ENCODE data around the gene ISCU.

Gene ISCU

DNA sequence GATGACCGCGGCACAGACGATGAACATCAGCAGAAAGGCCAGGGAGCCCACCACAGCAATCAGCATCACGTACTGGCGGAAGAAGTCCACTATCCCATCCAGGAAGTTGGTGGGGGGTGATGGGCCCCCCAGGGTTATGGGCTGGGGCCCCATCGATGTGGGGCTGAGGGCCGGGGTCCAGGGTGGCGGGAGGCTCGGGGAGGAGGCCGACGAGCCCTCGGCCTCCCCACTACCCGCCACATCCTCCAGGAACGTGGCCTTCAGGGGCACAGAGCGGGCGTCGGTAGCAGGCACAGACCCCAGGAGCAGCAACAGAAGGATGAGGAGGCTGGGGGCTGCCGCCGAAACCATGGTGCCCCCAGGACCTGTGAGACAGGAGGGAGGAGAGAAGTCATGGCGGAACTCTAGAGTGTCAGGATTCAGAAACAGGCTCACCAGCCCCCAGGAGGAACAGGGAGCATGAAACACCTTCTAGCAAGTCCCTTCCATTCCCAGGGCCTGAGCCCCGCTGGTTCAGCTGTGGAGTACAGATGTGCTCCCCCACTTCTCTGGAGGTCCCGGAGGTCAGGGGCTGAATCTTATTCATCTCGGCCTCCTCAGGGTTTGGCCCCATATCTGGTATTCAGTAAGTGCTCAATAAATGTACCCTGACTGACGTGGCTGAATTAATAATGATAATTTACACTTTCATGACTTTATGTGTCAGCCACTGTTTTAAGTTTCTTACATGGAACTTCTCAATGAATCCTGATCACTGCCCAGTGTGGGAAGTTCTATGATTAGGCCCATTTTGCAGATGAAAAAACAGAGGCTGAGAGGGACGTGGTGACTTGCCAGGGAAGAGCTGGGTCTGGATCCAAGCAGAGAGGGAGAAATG is 29.9 kb downstream of the ISCU start:
- Histone ChIP-seq H3K79me2 (ENCODE audit: control insufficient read depth, low read length) (no peaks in the 10 kb centered on the region), H3K4me3 (ENCODE audit: low read length) (no peak overlapping the region), H4K20me1 (ENCODE audit: control insufficient read depth, insufficient read depth, low read depth, low read length) (no peaks in the 10 kb centered on the region), H3K36me3 (ENCODE audit: control insufficient read depth, low read length) (no peaks in the 10 kb centered on the region), H3K27me3 (ENCODE audit: control insufficient read depth, low read length) (no peaks in the 10 kb centered on the region; the same call in 1 of the 2 replicates), H3F3A (ENCODE audit: control insufficient read depth, insufficient read depth) (no peaks in the 10 kb centered on the region), H3K9me2 (replicated peaks; ENCODE audit: control insufficient read depth, low read length) (no peaks in the 10 kb centered on the region), H3K9me3 (ENCODE audit: control insufficient read depth, insufficient read depth, low read length) (no peaks in the 10 kb centered on the region), H3K27ac (ENCODE audit: low read depth, low read length) (no peak overlapping the region), H3K4me2 (ENCODE audit: low read length) (no peak overlapping the region), H3K4me1 (ENCODE audit: control insufficient read depth, low read length) (no peaks in the 10 kb centered on the region)
- TF ChIP-seq CTCF (IDR thresholded peaks at IDR 0.05; ENCODE audit: low read depth, low read length, poor library complexity, severe bottlenecking) = no peak
- TF ChIP-seq EZH2phosphoT487 (IDR thresholded peaks at IDR 0.05; ENCODE audit: borderline replicate concordance, low read length) = no peak

GRCh38 chr12:108594323-108594903 is 32.0 kb downstream of the ISCU start:
- no peak overlapping the region for H3K4me3 ChIP-seq (ENCODE audit: low read length)
- no peaks in the 10 kb centered on the region for H3F3A ChIP-seq (ENCODE audit: control insufficient read depth, insufficient read depth)
- no peaks in the 10 kb centered on the region for H3K9me2 ChIP-seq (replicated peaks; ENCODE audit: control insufficient read depth, low read length)
- no peaks in the 10 kb centered on the region for H4K20me1 ChIP-seq (ENCODE audit: control insufficient read depth, insufficient read depth, low read depth, low read length)
- no peaks in the 10 kb centered on the region for H3K79me2 ChIP-seq (ENCODE audit: control insufficient read depth, low read length)
- H3K4me2 ChIP-seq (ENCODE audit: low read length) = no peak overlapping the region
- H3K4me1 ChIP-seq (ENCODE audit: control insufficient read depth, low read length) = no peaks in the 10 kb centered on the region
- H3K27ac ChIP-seq (ENCODE audit: low read depth, low read length) = no peak overlapping the region
- no peak for TF ChIP-seq EZH2phosphoT487 (IDR thresholded peaks at IDR 0.05; ENCODE audit: borderline replicate concordance, low read length)
- no peak for TF ChIP-seq CTCF (IDR thresholded peaks at IDR 0.05; ENCODE audit: low read depth, low read length, poor library complexity, severe bottlenecking)
- H3K27me3 ChIP-seq (ENCODE audit: control insufficient read depth, low read length) = no peaks in the 10 kb centered on the region; the same call in 1 of the 2 replicates
- no peaks in the 10 kb centered on the region for H3K36me3 ChIP-seq (ENCODE audit: control insufficient read depth, low read length)
- no peaks in the 10 kb centered on the region for H3K9me3 ChIP-seq (ENCODE audit: control insufficient read depth, insufficient read depth, low read length)

DNA sequence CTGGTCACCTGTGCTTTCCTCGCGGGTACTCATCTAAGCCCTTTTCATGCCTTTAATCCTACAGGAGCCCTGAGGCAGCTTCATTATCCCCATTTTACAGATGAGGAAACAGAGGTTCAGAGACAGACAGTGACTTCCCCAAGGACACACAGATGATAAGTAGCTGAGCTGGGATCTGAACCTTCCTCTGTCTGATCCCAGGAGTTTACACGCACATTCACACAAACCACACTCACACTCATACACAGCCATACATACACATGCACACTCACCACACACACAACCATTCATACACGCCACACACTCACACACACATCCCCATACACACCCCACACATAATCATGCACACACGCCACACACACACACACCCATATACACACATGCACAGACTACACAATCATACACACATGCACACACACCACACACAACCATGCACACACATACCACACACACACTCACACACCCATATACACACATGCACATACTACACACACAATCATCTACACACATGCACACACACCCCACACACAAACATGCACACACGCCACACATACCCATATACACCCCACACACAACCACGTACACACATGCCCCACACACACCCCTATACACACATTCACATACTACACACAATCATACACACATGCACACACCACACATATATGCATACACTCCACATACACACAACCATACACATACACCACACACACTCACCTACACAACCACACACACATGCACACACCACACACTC is 32.7 kb downstream of the ISCU start:
- Histone ChIP-seq H3K36me3 (ENCODE audit: control insufficient read depth, low read length) (no peaks in the 10 kb centered on the region), H3K4me2 (ENCODE audit: low read length) (no peak overlapping the region), H3F3A (ENCODE audit: control insufficient read depth, insufficient read depth) (no peaks in the 10 kb centered on the region), H3K4me1 (ENCODE audit: control insufficient read depth, low read length) (no peaks in the 10 kb centered on the region), H3K4me3 (ENCODE audit: low read length) (no peak overlapping the region), H4K20me1 (ENCODE audit: control insufficient read depth, insufficient read depth, low read depth, low read length) (no peaks in the 10 kb centered on the region), H3K79me2 (ENCODE audit: control insufficient read depth, low read length) (no peaks in the 10 kb centered on the region), H3K9me3 (ENCODE audit: control insufficient read depth, insufficient read depth, low read length) (no peaks in the 10 kb centered on the region), H3K27me3 (ENCODE audit: control insufficient read depth, low read length) (no peaks in the 10 kb centered on the region), H3K27ac (ENCODE audit: low read depth, low read length) (no peak overlapping the region), H3K9me2 (replicated peaks; ENCODE audit: control insufficient read depth, low read length) (no peaks in the 10 kb centered on the region)
- TF ChIP-seq CTCF (IDR thresholded peaks at IDR 0.05; ENCODE audit: low read depth, low read length, poor library complexity, severe bottlenecking) = no peak
- TF ChIP-seq EZH2phosphoT487 (IDR thresholded peaks at IDR 0.05; ENCODE audit: borderline replicate concordance, low read length) = no peak
